PC-9 (cell line): ENCODE data around the gene ZMYND10.

Source experiments
- CTCF ChIP-seq: fragments of 200-600 bp; sonication (generic); conservative IDR thresholded peaks from 2 replicates; pipeline ENCODE4 v1.6.1; 2017; ENCODE audit warnings: mixed run types, antibody characterized with exemption, mild to moderate bottlenecking, moderate library complexity
- EZH2 ChIP-seq: fragments of 200-600 bp; sonication (generic); IDR thresholded peaks from 2 replicates; pipeline ENCODE4 v1.8.0; 2017; ENCODE audit warnings: antibody characterized with exemption, low read depth

GRCh38 chr3:50380405-50381085 is 35.0 kb upstream of the ZMYND10 start:
- no peak for TF ChIP-seq CTCF
- no peak for TF ChIP-seq EZH2
